Measurements from ENCODE around the gene CHCHD6. TPM values are rescaled to one million over a fixed set of nuclear protein-coding genes. Genes with fewer than 3 reads are reported as not detected.

Gene CHCHD6
- total and polyA plus RNA-seq, 2 donors (not counting 3 experiments of a cell fraction or from before 2014, with no cell fraction given): 8.4 to 10.1 TPM

- Histone ChIP-seq H3K4me2 (ENCODE audit: insufficient read depth, low read length) (no peak overlapping the region), H3K9ac (replicated peaks; ENCODE audit: extremely low read depth, insufficient read depth, low read length) (no peak overlapping the region), H3K27ac (ENCODE audit: insufficient read depth, low read depth, low read length) (no peak overlapping the region), H3K4me3 (replicated peaks in 1 of 3; ENCODE audit: insufficient read depth in 1 of 3, low read depth in 1 of 3, low read length in 3 of 3) (no peak overlapping the region), H3K9me1 (replicated peaks; ENCODE audit: control insufficient read depth, extremely low read depth, insufficient read depth, low read length) (no peaks in the 10 kb centered on the region), H4K20me1 (replicated peaks; ENCODE audit: control insufficient read depth, extremely low read depth, insufficient read depth, low read length) (no peaks in the 10 kb centered on the region), H3K4me1 (ENCODE audit: control insufficient read depth, extremely low read depth, insufficient read depth, low read length) (peaks cover under 1% of the 10 kb centered on the region), H3K79me2 (ENCODE audit: control insufficient read depth, insufficient read depth, low read length) (no peaks in the 10 kb centered on the region), H3K27me3 (ENCODE audit: control insufficient read depth in 2 of 2, insufficient read depth in 2 of 2, low read length in 2 of 2) (peaks cover 6 to 31% of the 10 kb centered on the region in 2 experiments), H3K9me3 (replicated peaks; ENCODE audit: control insufficient read depth, insufficient read depth, low read length) (no peaks in the 10 kb centered on the region), H3K36me3 (ENCODE audit: control insufficient read depth in 2 of 2, extremely low read depth in 1 of 2, insufficient read depth in 2 of 2, low read length in 2 of 2) (no peaks in the 10 kb centered on the region), H2AFZ (ENCODE audit: low read depth, low read length) (no peak overlapping the region)
- DNase-seq (ENCODE audit: low read depth, low spot score) (no peak), FAIRE-seq (no peak)
- POLR2A ChIA-PET: no interaction called here
- BruUV-seq (replicated peaks): no TSS peak
- CTCF ChIA-PET: interaction anchor here (0.7 kb wide), 1 partner anchor 225 kb away, joined by 4 read pairs; no protein-coding TSS in a partner anchor
- intact Hi-C loops (cut with micrococcal nuclease): no loop called here
- TF ChIP-seq GATA2 (IDR thresholded peaks at IDR 0.05; ENCODE audit: insufficient read depth, insufficient read length, low read depth, low read length): no peak
- no peak for TF ChIP-seq JUN (IDR thresholded peaks at IDR 0.05; ENCODE audit: borderline replicate concordance, insufficient read depth, insufficient read length, low read depth)
- TF ChIP-seq MAX (IDR thresholded peaks at IDR 0.05; ENCODE audit: insufficient read depth, insufficient read length): no peak
- TF ChIP-seq MYC (IDR thresholded peaks at IDR 0.05; ENCODE audit: low read depth, low read length): no peak
- no peak for TF ChIP-seq POLR2AphosphoS5 (IDR thresholded peaks at IDR 0.05; ENCODE audit: insufficient read depth, low read depth, low read length)
- TF ChIP-seq CTCF (IDR thresholded peaks at IDR 0.05; ENCODE audit: extremely low read depth in 1 of 2, insufficient read depth in 1 of 2, low read depth in 1 of 2, low read length in 2 of 2): no peak
- TF ChIP-seq POLR2A (IDR thresholded peaks at IDR 0.05; ENCODE audit: low read depth, low read length): no peak
- no peak for TF ChIP-seq EZH2 (IDR thresholded peaks at IDR 0.05; ENCODE audit: borderline replicate concordance, low read depth, low read length, severe bottlenecking)
- no peak for TF ChIP-seq FOS (IDR thresholded peaks at IDR 0.05; ENCODE audit: borderline replicate concordance, insufficient read depth, low read length)
- dilution Hi-C loops (cut with MboI; ENCODE audit: extremely low pct_ligation_motif_present, low sequenced_read_pairs): no loop called here
These were observed 272.9 kb downstream of the CHCHD6 start for GRCh38 chr3:126976906-126977305.

Data from endothelial cell of umbilical vein (primary cell).